SU-DHL-6 (cell line): ENCODE results near the gene SLC22A1.

Experiments
- H2AFZ ChIP-seq: fragments of 200-600 bp; sonication (generic); 2 replicates; pipeline ENCODE4 v1.6.1; 2014; ENCODE audit warnings: low read depth, mild to moderate bottlenecking, moderate library complexity, mixed read lengths, antibody characterized with exemption, low read length; ENCODE audit not compliant: severe bottlenecking
- H3F3A ChIP-seq: fragments of 200-600 bp; shearing (Covaris generic); 2 replicates; pipeline ENCODE4 v1.6.0; 2016; ENCODE audit warnings: antibody characterized with exemption, mild to moderate bottlenecking; ENCODE audit not compliant: insufficient read depth
- H3K27ac ChIP-seq: fragments of 200-600 bp; sonication (generic); 2 replicates; pipeline ENCODE4 v1.5.1; 2016; ENCODE audit warnings: low read depth, mild to moderate bottlenecking, low read length, moderate library complexity, mixed read lengths
- H3K27me3 ChIP-seq: fragments of 200-600 bp; sonication (generic), shearing (Covaris generic); 2 replicates; pipeline ENCODE4 v1.6.0; 2014; ENCODE audit warnings: mild to moderate bottlenecking, low read length
- H3K36me3 ChIP-seq: fragments of 200-600 bp; sonication (generic); 2 replicates; pipeline ENCODE4 v1.6.1; 2014; ENCODE audit warnings: mild to moderate bottlenecking, low read length, mixed read lengths
- H3K4me2 ChIP-seq: fragments of 300-600, 200-600 bp; shearing (Covaris generic), sonication (generic); 2 replicates; pipeline ENCODE4 v1.6.0; 2014; ENCODE audit warnings: low read length, low read depth, mild to moderate bottlenecking; ENCODE audit not compliant: poor library complexity, severe bottlenecking
- H3K4me3 ChIP-seq: fragments of 200-600 bp; sonication (generic); 2 replicates; pipeline ENCODE4 v1.5.1; 2014; ENCODE audit warnings: antibody characterized with exemption, low read length, mild to moderate bottlenecking, mixed read lengths; ENCODE audit not compliant: insufficient read depth, poor library complexity, severe bottlenecking
- H3K79me2 ChIP-seq: fragments of 200-600 bp; sonication (generic); 2 replicates; pipeline ENCODE4 v1.6.1; 2014; ENCODE audit warnings: mild to moderate bottlenecking, low read length, moderate library complexity; ENCODE audit not compliant: insufficient read depth
- H3K9ac ChIP-seq: fragments of 200-600 bp; sonication (generic); 2 replicates; pipeline ENCODE4 v1.7.0; 2014; ENCODE audit warnings: mild to moderate bottlenecking, low read length
- H3K9me2 ChIP-seq: fragments of 200-600 bp; sonication (generic); replicated peaks from 2 replicates; pipeline ENCODE4 v1.6.1; 2014; ENCODE audit warnings: low read length; ENCODE audit not compliant: insufficient read depth
- H3K9me3 ChIP-seq: fragments of 200-600 bp; sonication (generic); 2 replicates; pipeline ENCODE4 v1.6.1; 2014; ENCODE audit warnings: low read length, mixed read lengths; ENCODE audit not compliant: insufficient read depth
- H4K20me1 ChIP-seq: fragments of 200-600 bp; sonication (generic); 2 replicates; pipeline ENCODE4 v1.6.1; 2014; ENCODE audit warnings: low read depth, mild to moderate bottlenecking, antibody characterized with exemption, low read length, moderate library complexity, mixed read lengths
- CTCF ChIP-seq: fragments of 200-600 bp; sonication (generic); IDR thresholded peaks from one replicate; pipeline ENCODE4 v1.5.1; 2017; ENCODE audit warnings: antibody characterized with exemption, mild to moderate bottlenecking, low read length, moderate library complexity; ENCODE audit not compliant: insufficient read depth, poor library complexity, severe bottlenecking
- EZH2phosphoT487 ChIP-seq: fragments of 200-600 bp; sonication (generic), shearing (Covaris generic); conservative IDR thresholded peaks from 2 replicates; pipeline ENCODE4 v1.6.1; 2018; ENCODE audit warnings: mild to moderate bottlenecking, antibody characterized with exemption, low read length, moderate library complexity, mixed read lengths

SLC22A1 gene

GRCh38 chr6:160080097-160080496 is 41.5 kb upstream of the SLC22A1 start:
- Histone ChIP-seq H2AFZ (no peak overlapping the region), H3K9me3 (no peaks in the 10 kb centered on the region), H3K9me2 (no peaks in the 10 kb centered on the region), H3K4me2 (no peak overlapping the region), H3K9ac (no peak overlapping the region), H4K20me1 (no peaks in the 10 kb centered on the region), H3K27ac (no peak overlapping the region), H3F3A (no peaks in the 10 kb centered on the region), H3K36me3 (no peaks in the 10 kb centered on the region), H3K27me3 (no peaks in the 10 kb centered on the region), H3K79me2 (no peaks in the 10 kb centered on the region), H3K4me3 (no peak overlapping the region)
- TF ChIP-seq EZH2phosphoT487, result no peak
- TF ChIP-seq CTCF, result no peak

- Histone ChIP-seq H3K4me2 (no peak overlapping the region), H3K79me2 (no peaks in the 10 kb centered on the region), H3K4me3 (no peak overlapping the region), H3K27me3 (no peaks in the 10 kb centered on the region), H3K9me3 (no peaks in the 10 kb centered on the region), H3K9ac (no peak overlapping the region), H4K20me1 (no peaks in the 10 kb centered on the region), H3K27ac (no peak overlapping the region), H3K9me2 (no peaks in the 10 kb centered on the region), H2AFZ (no peak overlapping the region), H3K36me3 (no peaks in the 10 kb centered on the region), H3F3A (no peaks in the 10 kb centered on the region)
- TF ChIP-seq CTCF (no peak), EZH2phosphoT487 (no peak)
Measured at GRCh38 chr6:160081398-160081797, 40.2 kb upstream of the SLC22A1 start.

- Histone ChIP-seq H3K36me3 (no peaks in the 10 kb centered on the region), H3K4me2 (no peak overlapping the region), H3K79me2 (no peaks in the 10 kb centered on the region), H3K27ac (no peak overlapping the region), H3K9me3 (no peaks in the 10 kb centered on the region), H3K9ac (no peak overlapping the region), H3K27me3 (no peaks in the 10 kb centered on the region), H3K4me3 (no peak overlapping the region), H3K9me2 (no peaks in the 10 kb centered on the region), H2AFZ (no peak overlapping the region), H4K20me1 (no peaks in the 10 kb centered on the region), H3F3A (no peaks in the 10 kb centered on the region)
- TF ChIP-seq CTCF (no peak), EZH2phosphoT487 (no peak)
Measured at GRCh38 chr6:160082627-160083026, 39.0 kb upstream of the SLC22A1 start.
